ENCODE measurements around the gene DAB1. TPM values are rescaled to one million over a fixed set of nuclear protein-coding genes. Genes with fewer than 3 reads are reported as not detected.

Gene DAB1
- total RNA-seq, 1 donor from 2014 or later = 14.6 TPM

DNA sequence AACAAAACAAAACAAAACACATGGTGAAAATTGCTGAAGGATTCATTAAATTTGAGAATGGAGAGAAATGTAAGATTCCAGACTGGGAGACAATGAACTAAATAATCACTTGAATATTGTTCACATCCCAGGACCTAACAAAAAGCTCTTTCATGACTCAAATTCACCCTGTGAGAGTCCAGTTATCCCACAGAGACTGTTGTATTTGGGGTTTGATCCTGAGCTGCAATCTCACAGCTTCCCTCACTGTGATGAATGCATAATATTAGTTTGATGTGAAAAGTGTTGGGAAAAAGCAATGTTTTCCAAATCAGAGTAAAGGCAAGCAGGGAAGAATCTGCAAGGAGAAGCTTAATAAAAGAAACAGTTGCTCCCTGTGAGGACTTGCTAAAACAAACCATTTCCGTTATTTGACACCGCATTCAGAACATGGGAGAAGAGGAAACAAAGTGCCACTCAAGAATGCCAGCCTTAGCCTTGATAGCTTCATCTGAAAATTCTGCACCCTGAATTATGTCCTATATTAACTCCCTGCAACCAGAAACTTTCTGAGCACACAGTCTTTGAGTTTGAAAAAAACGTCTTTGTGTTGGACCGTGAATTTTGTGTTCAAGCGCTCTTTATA, 208.8 kb downstream of the DAB1 start:
- H3K4me1 Mint-ChIP-seq = peaks cover 48% of the 10 kb centered on the region
- Histone ChIP-seq H3F3A (ENCODE audit: low read depth) (peaks cover 14% of the 10 kb centered on the region), H3K4me2 (peak overlapping the region; percentile 55), H3K4me1 (peaks cover 18% of the 10 kb centered on the region), H4K20me1 (ENCODE audit: low read depth) (no peaks in the 10 kb centered on the region), H3K36me3 (no peaks in the 10 kb centered on the region), H3K27ac (peak overlapping the region; percentile 44), H3K4me3 (no peak overlapping the region), H3K27me3 (no peaks in the 10 kb centered on the region), H2AFZ (replicated peaks) (peak overlapping the region; percentile 69), H3K9me3 (ENCODE audit: low read depth) (no peaks in the 10 kb centered on the region), H3K9ac (no peak overlapping the region), H3K79me2 (ENCODE audit: low read depth) (no peaks in the 10 kb centered on the region)
- peaks cover 5% of the 10 kb centered on the region for H3K9me3 Mint-ChIP-seq
- peaks cover 3% of the 10 kb centered on the region for H3K36me3 Mint-ChIP-seq
- TF ChIP-seq, protein P1, sequence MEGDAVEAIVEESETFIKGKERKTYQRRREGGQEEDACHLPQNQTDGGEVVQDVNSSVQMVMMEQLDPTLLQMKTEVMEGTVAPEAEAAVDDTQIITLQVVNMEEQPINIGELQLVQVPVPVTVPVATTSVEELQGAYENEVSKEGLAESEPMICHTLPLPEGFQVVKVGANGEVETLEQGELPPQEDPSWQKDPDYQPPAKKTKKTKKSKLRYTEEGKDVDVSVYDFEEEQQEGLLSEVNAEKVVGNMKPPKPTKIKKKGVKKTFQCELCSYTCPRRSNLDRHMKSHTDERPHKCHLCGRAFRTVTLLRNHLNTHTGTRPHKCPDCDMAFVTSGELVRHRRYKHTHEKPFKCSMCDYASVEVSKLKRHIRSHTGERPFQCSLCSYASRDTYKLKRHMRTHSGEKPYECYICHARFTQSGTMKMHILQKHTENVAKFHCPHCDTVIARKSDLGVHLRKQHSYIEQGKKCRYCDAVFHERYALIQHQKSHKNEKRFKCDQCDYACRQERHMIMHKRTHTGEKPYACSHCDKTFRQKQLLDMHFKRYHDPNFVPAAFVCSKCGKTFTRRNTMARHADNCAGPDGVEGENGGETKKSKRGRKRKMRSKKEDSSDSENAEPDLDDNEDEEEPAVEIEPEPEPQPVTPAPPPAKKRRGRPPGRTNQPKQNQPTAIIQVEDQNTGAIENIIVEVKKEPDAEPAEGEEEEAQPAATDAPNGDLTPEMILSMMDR (IDR thresholded peaks at IDR 0.05) = no peak
- TF ChIP-seq EZH2 (IDR thresholded peaks at IDR 0.05) (no peak), EZH2phosphoT487 (IDR thresholded peaks at IDR 0.05) (no peak)
- peak overlapping the region; percentile 39 for H3K4me3 Mint-ChIP-seq
- H3K27me3 Mint-ChIP-seq (ENCODE audit: insufficient read depth, low read depth) = peaks cover 4% of the 10 kb centered on the region
- H3K27ac Mint-ChIP-seq = peak overlapping the region; percentile 100
- no peak for DNase-seq (ENCODE audit: low spot score)

DNA sequence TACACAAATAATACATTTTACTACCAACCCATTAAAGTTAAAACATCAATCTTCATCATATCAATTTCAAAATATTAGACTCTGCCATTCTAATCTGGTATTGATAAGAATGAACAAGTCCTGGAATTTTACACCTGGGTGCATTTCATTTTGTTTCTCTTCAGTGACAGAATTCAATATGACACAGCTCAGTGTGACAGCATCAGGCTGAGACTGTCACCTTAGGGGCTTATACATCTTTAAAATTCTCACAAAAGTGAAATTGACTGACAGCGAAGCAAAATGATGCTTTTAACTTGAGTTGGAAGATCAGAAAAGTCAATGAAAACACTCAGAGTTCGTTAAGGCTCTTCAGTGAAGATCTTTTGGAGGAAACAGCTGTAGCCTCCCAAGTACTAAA, 213.0 kb downstream of the DAB1 start:
- Histone ChIP-seq H3K4me3 (no peak overlapping the region), H3K27ac (no peak overlapping the region), H3K4me2 (no peak overlapping the region), H3F3A (ENCODE audit: low read depth) (peaks cover 19% of the 10 kb centered on the region), H3K4me1 (peaks cover 23% of the 10 kb centered on the region), H2AFZ (replicated peaks) (no peak overlapping the region), H3K9ac (no peak overlapping the region), H3K27me3 (no peaks in the 10 kb centered on the region), H3K79me2 (ENCODE audit: low read depth) (no peaks in the 10 kb centered on the region), H4K20me1 (ENCODE audit: low read depth) (no peaks in the 10 kb centered on the region), H3K36me3 (no peaks in the 10 kb centered on the region), H3K9me3 (ENCODE audit: low read depth) (no peaks in the 10 kb centered on the region)
- Mint-ChIP-seq H3K36me3 (peaks cover 3% of the 10 kb centered on the region), H3K9me3 (peaks cover 5% of the 10 kb centered on the region), H3K27me3 (ENCODE audit: insufficient read depth, low read depth) (peaks cover 2% of the 10 kb centered on the region), H3K27ac (no peak overlapping the region), H3K4me1 (peaks cover 39% of the 10 kb centered on the region), H3K4me3 (no peak overlapping the region)
- DNase-seq (ENCODE audit: low spot score) = no peak
- TF ChIP-seq EZH2 (IDR thresholded peaks at IDR 0.05) (no peak), EZH2phosphoT487 (IDR thresholded peaks at IDR 0.05) (no peak)
- TF ChIP-seq, protein P1 (IDR thresholded peaks at IDR 0.05) = no peak

DNA sequence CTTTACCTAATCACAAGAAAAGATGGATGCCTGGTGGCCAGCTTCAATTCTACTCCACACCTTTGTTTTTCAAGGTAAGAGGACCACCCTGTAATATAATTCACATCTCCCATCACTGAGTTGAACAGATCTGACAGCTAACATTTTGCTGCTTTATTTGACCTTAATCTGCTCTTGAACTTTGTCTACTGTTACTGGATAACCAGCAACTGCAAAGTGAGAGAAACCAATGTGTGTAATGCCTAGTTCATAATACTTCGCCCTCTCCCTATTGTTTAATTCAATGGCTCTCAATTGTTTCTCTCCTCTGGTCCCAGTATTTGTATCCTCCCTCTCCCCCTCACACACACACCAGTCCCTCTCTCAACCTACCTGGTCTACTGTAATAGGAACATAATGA, 214.4 kb downstream of the DAB1 start:
- Histone ChIP-seq H3F3A (ENCODE audit: low read depth) (peaks cover 21% of the 10 kb centered on the region), H3K9me3 (ENCODE audit: low read depth) (no peaks in the 10 kb centered on the region), H3K79me2 (ENCODE audit: low read depth) (no peaks in the 10 kb centered on the region), H3K4me1 (peaks cover 25% of the 10 kb centered on the region), H3K4me3 (no peak overlapping the region), H4K20me1 (ENCODE audit: low read depth) (no peaks in the 10 kb centered on the region), H3K27me3 (no peaks in the 10 kb centered on the region), H2AFZ (replicated peaks) (no peak overlapping the region), H3K36me3 (no peaks in the 10 kb centered on the region), H3K9ac (no peak overlapping the region), H3K27ac (no peak overlapping the region), H3K4me2 (no peak overlapping the region)
- Mint-ChIP-seq H3K27ac (no peak overlapping the region), H3K4me1 (peaks cover 43% of the 10 kb centered on the region), H3K27me3 (ENCODE audit: insufficient read depth, low read depth) (peaks cover 2% of the 10 kb centered on the region), H3K4me3 (no peak overlapping the region), H3K36me3 (peaks cover 3% of the 10 kb centered on the region), H3K9me3 (peaks cover 5% of the 10 kb centered on the region)
- DNase-seq (ENCODE audit: low spot score) = no peak
- TF ChIP-seq EZH2 (IDR thresholded peaks at IDR 0.05) = no peak
- TF ChIP-seq, protein P1 (IDR thresholded peaks at IDR 0.05) = no peak
- no peak for TF ChIP-seq EZH2phosphoT487 (IDR thresholded peaks at IDR 0.05)

All from neural progenitor cell (in vitro differentiated cells).